NCI-H2029 (cell line): ENCODE measurements around the gene GOLGA6L10.
"Not testable (repeated sequence)": the region's sequence is repeated elsewhere in the genome, so short reads cannot be mapped to it uniquely, and the experiment has no call there.

Source experiments
- DNase-seq: peaks from one replicate; lab custom pipeline; 2025; lab: John Stamatoyannopoulos, UW

The GOLGA6L10 gene

DNA sequence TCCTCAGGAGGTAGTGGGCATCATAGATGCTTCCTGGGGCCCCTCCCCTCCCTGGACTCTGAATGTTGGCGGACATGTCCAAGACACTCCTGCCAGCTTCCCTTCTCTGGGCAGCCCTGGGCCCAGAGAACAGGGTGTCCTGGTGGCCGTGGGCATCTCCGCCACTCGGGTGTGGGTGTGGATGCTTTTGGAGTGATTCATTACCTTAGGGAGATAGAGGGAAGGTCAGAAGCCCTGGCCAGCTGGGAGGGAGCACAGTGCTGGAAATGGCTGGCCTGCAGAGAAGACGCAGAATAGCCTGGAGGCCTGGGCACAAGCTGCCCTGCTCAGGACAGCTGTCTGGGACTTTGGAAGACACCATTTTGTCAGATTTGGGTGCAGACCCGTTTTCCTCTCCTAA, 48.9 kb downstream of the GOLGA6L10 start:
- not testable (repeated sequence) for DNase-seq

DNA sequence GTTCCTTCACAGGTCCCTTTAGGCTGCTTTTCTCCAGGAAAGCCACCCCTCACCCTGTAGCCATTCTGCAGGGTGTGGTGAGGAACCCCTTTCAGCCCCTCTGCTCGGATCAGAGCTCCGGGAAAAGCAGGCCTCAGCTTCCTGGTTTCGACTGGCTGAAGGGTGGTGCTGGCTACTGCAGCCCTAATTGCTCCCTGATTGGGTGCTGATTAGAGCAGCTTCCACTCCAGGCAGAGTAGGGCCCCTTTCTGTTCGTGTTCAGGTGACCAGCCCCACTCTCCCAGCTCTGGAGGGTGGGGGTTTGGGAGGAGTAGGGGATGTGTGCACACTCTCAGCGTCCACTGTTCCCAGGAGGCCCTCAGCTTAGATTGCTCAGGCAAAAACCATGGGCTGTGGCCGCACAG, 49.8 kb downstream of the GOLGA6L10 start:
- not testable (repeated sequence) for DNase-seq

DNA sequence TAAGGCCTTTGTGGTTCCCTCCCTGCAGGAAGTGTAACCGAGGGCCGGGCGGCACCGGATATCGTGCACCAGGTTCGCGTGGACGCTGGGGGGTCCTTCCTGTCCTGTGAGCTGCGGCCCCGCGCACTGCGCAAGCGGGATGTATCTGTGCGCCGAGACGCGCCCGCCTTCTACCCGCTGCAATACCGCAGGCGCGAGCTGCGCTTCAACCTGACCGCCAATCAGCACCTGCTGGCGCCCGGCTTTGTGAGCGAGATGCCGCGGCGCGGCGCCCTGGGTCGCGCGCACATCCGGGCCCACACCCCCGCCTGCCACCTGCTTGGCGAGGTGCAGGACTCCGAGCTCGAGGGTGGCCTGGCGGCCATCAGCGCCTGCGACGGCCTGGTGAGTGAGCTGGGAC, 50.8 kb downstream of the GOLGA6L10 start:
- DNase-seq, result no peak

DNA sequence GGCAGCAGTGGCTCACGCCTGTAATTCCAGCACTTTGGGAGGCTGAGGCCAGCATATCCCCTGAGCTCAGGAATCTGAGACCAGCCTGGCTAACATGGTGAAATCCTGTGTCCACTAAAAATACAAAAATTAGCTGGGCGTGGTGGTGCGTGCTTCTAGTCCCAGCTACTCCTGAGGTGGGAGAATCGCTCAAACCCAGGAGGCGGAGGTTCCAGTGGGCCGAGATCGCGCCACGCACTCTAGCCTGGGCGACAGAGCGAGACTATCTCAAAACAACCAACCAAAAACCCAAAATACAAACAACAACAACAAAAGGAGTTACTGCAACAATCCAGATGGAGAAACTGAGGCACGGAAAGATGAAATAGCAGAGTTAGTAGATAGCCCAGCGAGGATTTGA, 51.2 kb downstream of the GOLGA6L10 start:
- DNase-seq, result no peak

DNA sequence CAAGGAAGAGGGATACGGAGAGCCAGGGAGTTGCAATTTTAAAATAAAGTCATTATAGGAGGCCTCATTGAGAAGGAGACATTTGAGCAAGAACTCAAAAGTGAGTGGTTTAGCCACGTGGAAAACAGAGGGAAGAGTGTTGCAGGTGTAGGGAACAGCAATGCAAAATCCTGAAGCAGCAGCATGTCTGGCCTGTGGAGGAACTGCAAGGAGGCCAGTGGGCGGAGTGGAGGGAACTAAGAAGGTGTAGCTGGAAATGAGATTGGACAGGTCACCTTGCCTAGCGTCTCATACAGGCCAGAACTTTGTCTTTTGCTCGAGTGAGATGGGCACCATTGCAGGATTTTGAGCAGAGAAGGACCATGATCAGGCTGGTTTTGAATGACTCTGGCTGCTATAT, 51.7 kb downstream of the GOLGA6L10 start:
- DNase-seq, result no peak

DNA sequence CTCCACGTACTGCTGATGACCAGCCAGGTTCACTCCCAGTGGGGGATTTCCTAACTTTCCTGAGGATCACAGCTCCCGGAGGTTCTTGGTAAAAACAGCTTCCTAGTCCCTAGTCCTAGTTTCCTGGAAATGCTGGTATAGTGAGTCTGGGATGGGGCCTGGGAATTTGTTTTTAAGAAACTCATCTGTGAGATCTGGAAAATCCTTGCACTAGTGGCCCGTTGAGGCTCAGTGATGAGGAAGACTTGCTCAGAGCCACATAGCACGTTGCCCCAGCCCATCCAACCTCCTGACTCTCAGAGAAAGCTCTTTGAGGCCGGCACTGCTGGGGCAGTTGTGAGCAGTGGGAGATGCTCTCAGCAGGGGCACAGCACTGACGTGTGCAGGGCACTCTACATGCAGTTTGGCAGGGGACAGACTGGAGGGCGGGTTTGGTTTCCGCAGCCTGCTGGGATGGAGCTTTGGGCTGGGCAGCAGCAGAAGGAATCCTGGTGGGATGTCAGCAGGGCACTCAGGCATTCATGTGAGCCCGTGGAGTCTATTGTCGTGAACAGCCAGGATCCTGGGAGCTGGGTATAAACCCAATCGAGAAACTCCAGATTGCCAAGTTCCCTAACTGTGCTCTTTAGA, 55.1 kb downstream of the GOLGA6L10 start:
- no peak for DNase-seq

DNA sequence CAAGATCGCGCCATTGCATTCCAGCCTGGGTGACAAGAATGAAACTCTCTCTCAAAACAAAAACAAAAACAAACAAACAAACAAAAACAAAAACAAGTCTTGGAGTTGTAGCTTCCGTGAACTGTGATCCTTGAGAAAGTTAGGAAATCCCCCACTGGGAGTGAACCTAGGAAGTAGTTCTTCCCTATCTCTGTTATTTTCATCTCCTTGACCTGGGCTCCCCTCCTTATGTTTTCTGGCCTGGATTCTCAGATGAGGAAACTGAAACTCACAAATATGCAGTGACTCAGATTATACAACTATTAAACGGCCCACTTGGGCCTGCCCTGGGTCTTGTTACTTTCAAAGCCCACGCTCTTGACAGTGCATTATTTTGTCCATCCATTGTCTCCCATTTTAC, 57.0 kb downstream of the GOLGA6L10 start:
- DNase-seq, result no peak
